Left lobe of liver (tissue), 2 donors: ENCODE measurements around the gene PRX. TPM values are rescaled to one million over a fixed set of nuclear protein-coding genes. Genes with fewer than 3 reads are reported as not detected.
"Not testable (repeated sequence)": the region's sequence is repeated elsewhere in the genome, so short reads cannot be mapped to it uniquely, and the experiment has no call there.

Experiments
- ATAC-seq: fragments of 200-7000 bp; cut with Tn5 transposase; one replicate; pipeline ENCODE4 v1.9.1; 2020; ENCODE audit warnings: mild to moderate bottlenecking, moderate library complexity
- DNase-seq: peaks from one replicate; pipeline ENCODE4 v3.0.0-alpha.2; 2020; ENCODE audit warnings: low spot score
- total RNA-seq: library from RNA; stranded (reverse); gene quantifications from one replicate; pipeline ENCODE4 v1.2.1, GENCODE V29; 2021
- donor health status: DM: no; HTN: no; CAD: no; lungs with moderate emphysema.
- donor health status: DM: no; HTN: yes; CAD: no.

Gene PRX
- total RNA-seq, 1 donor from 2014 or later: 0.70 TPM

- no peak for DNase-seq
- ATAC-seq: no peak
These were observed 25.1 kb upstream of the PRX start for GRCh38 chr19:40438284-40438683.

- ATAC-seq (peak; percentile 97), DNase-seq (peak; percentile 94)
These were observed 20.4 kb upstream of the PRX start for GRCh38 chr19:40433391-40434216.

GRCh38 chr19:40432760-40433159, 19.6 kb upstream of the PRX start:
- ATAC-seq, DNase-seq: not testable (repeated sequence)

- no peak for ATAC-seq
These were observed 18.5 kb upstream of the PRX start for GRCh38 chr19:40431698-40432097.

GRCh38 chr19:40430242-40430641, 17.1 kb upstream of the PRX start:
- not testable (repeated sequence) for ATAC-seq, DNase-seq

More at GRCh38 chr19:40431698-40432097, 18.5 kb upstream of the PRX start:
- DNase-seq: no peak

GRCh38 chr19:40428197-40428596, 15.0 kb upstream of the PRX start:
- not testable (repeated sequence) for DNase-seq, ATAC-seq

GRCh38 chr19:40425450-40426287, 12.5 kb upstream of the PRX start, which contains the start of gene SERTAD1:
SERTAD1 (minus strand) TSS chr19:40425992; CDS start chr19:40423546, 2,446 bp downstream.
- peak; percentile 85 for ATAC-seq
- DNase-seq: peak; percentile 100

- DNase-seq (no peak), ATAC-seq (peak; percentile 48)
These were observed 11.7 kb upstream of the PRX start for GRCh38 chr19:40424637-40425449.

GRCh38 chr19:40423938-40424337, 10.8 kb upstream of the PRX start:
- no peak for DNase-seq
- ATAC-seq: no peak

- ATAC-seq: no peak
- DNase-seq: no peak
These were observed 9.8 kb upstream of the PRX start for GRCh38 chr19:40422748-40423566.

- no peak for DNase-seq
These were observed 9.0 kb upstream of the PRX start for GRCh38 chr19:40421993-40422747.

GRCh38 chr19:40420766-40421765, 7.9 kb upstream of the PRX start:
- DNase-seq (peak; percentile 95), ATAC-seq (peak; percentile 81)

More at GRCh38 chr19:40421993-40422747, 9.0 kb upstream of the PRX start:
- no peak for ATAC-seq

GRCh38 chr19:40420451-40420765, 7.2 kb upstream of the PRX start:
- DNase-seq (no peak), ATAC-seq (no peak)

- no peak for DNase-seq
These were observed 6.6 kb upstream of the PRX start for GRCh38 chr19:40419780-40420179.

GRCh38 chr19:40419066-40419612, 6.0 kb upstream of the PRX start:
- DNase-seq: no peak
- no peak for ATAC-seq

More at GRCh38 chr19:40419780-40420179, 6.6 kb upstream of the PRX start:
- no peak for ATAC-seq

GRCh38 chr19:40418040-40418439, 4.9 kb upstream of the PRX start:
- ATAC-seq: no peak
- DNase-seq: no peak

- no peak for ATAC-seq
- DNase-seq: no peak
These were observed 4.4 kb upstream of the PRX start for GRCh38 chr19:40417643-40417981.
